ENCODE data around the gene CYP27B1. TPM values are rescaled to one million over a fixed set of nuclear protein-coding genes. Genes with fewer than 3 reads are reported as not detected.

The CYP27B1 gene
- total and polyA plus RNA-seq, 9 of the 15 experiments (the other 6 are each of a cell fraction or from before 2014, with no cell fraction given), result 0.18 to 4.2 (median 1.8) TPM

DNA sequence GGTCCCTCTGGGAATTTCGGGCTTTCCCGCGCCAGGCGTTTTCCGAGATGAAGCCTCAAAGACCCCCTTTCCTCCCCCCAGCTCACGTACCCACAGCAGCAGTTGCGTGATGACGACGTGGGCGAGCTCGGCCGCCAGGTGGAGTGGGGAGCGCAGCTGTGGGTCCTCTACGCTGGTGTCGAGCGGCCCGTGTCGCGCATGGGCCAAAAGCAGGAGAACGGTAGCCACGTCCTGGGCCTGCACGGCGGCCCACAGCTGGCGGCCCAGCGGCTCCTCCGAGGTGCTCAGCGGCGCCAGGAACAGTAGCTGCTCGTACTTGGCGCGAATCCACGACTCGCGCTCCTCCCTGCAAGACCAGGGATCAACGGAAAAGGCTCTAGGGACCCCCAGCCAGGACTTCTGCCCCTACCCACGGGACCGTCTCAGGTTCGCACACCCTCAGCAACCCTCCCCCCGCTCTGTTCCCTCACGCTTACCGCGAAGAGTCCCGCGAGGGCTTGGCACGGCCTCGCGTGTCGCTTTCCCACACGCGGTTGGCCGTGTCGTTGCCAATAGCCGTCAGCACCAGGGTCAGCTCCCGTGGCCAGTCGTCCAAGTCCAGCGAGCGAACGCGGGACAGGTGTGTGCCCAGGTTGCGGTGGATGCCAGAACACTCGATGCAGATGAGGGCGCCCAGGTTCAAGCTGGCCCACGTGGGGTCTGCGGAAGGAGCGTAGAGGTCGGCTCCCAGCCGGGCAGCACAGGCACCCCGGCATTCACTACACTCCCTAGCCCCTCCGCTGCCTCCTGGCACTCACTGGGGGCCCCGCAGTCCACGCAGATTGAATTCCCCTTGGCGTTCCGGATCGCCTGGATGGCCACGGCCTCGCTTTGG is 39.8 kb downstream of the CYP27B1 start:
- BruUV-seq (replicated peaks), result no TSS peak
- Histone ChIP-seq H3K9ac (ENCODE audit: insufficient read depth in 1 of 2, low read depth in 2 of 2, low read length in 2 of 2) (peak overlapping the region in 1 of 2 experiments; percentile 68; a peak in 1 of 4 replicates), H3K9me3 (replicated peaks; ENCODE audit: control insufficient read depth, insufficient read depth, low read depth, low read length) (no peaks in the 10 kb centered on the region; the same call in 1 of the 2 replicates), H3K4me3 (no peak overlapping the region), H3K4me2 (ENCODE audit: insufficient read depth, low read length) (no peak overlapping the region), H3K27me3 (ENCODE audit: control insufficient read depth in 2 of 2, insufficient read depth in 2 of 2, low read length in 2 of 2) (peaks cover 25 to 29% of the 10 kb centered on the region in 2 experiments), H3K4me1 (replicated peaks in 1 of 2; ENCODE audit: control insufficient read depth in 2 of 2, insufficient read depth in 2 of 2, low read length in 2 of 2) (peaks cover 0 to 20% of the 10 kb centered on the region in 2 experiments; a peak in 2 of 5 replicates), H3K79me2 (ENCODE audit: control insufficient read depth, insufficient read depth, low read length) (no peaks in the 10 kb centered on the region), H3K36me3 (ENCODE audit: control insufficient read depth, insufficient read depth, low read length) (no peaks in the 10 kb centered on the region), H2AFZ (ENCODE audit: low read depth, low read length) (no peak overlapping the region), H3K27ac (ENCODE audit: extremely low read depth, low read depth, low read length) (no peak overlapping the region), H4K20me1 (replicated peaks; ENCODE audit: control insufficient read depth, insufficient read depth, low read length) (no peaks in the 10 kb centered on the region; the same call in 1 of the 2 replicates), H3K9me1 (ENCODE audit: control insufficient read depth, insufficient read depth, low read length) (peaks cover 4% of the 10 kb centered on the region)
- no peak for FAIRE-seq
- no peak for ATAC-seq
- in situ Hi-C loops (cut with MboI), result no loop called here
- ChIA-PET CTCF (ENCODE audit: low intra/inter-chr PET ratio) (no interaction called here), POLR2A (interaction anchor here (0.6 kb wide), 1 partner anchor 193 kb away, joined by 4 read pairs; no protein-coding TSS in a partner anchor)
- intact Hi-C loops (cut with micrococcal nuclease), result no loop called here
- WGBS (ENCODE audit: insufficient coverage, low coverage, missing lambda C conversion rate), result 77% methylated on average over 43 of the region's 76 CpGs
- DNase-seq (ENCODE audit: extremely low read depth in 1 of 4, low spot score in 3 of 4), result no peak
- TF ChIP-seq ZNF134 (CRISPR knock-in tag; conservative IDR thresholded peaks at IDR 0.05) (no peak), NELFE (IDR thresholded peaks at IDR 0.05; ENCODE audit: insufficient read depth, insufficient read length) (no peak), HMGN3 (IDR thresholded peaks at IDR 0.05; ENCODE audit: borderline replicate concordance, extremely low read depth, insufficient read length, low read depth, low read length) (no peak), TGIF2 (CRISPR knock-in tag; IDR thresholded peaks at IDR 0.05) (no peak), ZNF282 (CRISPR knock-in tag; IDR thresholded peaks at IDR 0.05) (no peak), PCBP1 (IDR thresholded peaks at IDR 0.05; ENCODE audit: low read depth, low read length, poor library complexity, severe bottlenecking) (peak; percentile 39), CHD4 (IDR thresholded peaks at IDR 0.05; ENCODE audit: insufficient read depth, insufficient replicate concordance, low read depth, low read length, poor library complexity, severe bottlenecking) (no peak)
- TF ChIP-seq, protein P1, sequence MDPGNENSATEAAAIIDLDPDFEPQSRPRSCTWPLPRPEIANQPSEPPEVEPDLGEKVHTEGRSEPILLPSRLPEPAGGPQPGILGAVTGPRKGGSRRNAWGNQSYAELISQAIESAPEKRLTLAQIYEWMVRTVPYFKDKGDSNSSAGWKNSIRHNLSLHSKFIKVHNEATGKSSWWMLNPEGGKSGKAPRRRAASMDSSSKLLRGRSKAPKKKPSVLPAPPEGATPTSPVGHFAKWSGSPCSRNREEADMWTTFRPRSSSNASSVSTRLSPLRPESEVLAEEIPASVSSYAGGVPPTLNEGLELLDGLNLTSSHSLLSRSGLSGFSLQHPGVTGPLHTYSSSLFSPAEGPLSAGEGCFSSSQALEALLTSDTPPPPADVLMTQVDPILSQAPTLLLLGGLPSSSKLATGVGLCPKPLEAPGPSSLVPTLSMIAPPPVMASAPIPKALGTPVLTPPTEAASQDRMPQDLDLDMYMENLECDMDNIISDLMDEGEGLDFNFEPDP (CRISPR knock-in tag; IDR thresholded peaks at IDR 0.05), result no peak
- TF ChIP-seq, protein P2, sequence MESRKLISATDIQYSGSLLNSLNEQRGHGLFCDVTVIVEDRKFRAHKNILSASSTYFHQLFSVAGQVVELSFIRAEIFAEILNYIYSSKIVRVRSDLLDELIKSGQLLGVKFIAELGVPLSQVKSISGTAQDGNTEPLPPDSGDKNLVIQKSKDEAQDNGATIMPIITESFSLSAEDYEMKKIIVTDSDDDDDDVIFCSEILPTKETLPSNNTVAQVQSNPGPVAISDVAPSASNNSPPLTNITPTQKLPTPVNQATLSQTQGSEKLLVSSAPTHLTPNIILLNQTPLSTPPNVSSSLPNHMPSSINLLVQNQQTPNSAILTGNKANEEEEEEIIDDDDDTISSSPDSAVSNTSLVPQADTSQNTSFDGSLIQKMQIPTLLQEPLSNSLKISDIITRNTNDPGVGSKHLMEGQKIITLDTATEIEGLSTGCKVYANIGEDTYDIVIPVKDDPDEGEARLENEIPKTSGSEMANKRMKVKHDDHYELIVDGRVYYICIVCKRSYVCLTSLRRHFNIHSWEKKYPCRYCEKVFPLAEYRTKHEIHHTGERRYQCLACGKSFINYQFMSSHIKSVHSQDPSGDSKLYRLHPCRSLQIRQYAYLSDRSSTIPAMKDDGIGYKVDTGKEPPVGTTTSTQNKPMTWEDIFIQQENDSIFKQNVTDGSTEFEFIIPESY (CRISPR knock-in tag; IDR thresholded peaks at IDR 0.05), result peak; percentile 97
- TF ChIP-seq, protein P3, sequence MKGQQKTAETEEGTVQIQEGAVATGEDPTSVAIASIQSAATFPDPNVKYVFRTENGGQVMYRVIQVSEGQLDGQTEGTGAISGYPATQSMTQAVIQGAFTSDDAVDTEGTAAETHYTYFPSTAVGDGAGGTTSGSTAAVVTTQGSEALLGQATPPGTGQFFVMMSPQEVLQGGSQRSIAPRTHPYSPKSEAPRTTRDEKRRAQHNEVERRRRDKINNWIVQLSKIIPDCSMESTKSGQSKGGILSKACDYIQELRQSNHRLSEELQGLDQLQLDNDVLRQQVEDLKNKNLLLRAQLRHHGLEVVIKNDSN (CRISPR knock-in tag; IDR thresholded peaks at IDR 0.05), result no peak
- TF ChIP-seq, protein P4, sequence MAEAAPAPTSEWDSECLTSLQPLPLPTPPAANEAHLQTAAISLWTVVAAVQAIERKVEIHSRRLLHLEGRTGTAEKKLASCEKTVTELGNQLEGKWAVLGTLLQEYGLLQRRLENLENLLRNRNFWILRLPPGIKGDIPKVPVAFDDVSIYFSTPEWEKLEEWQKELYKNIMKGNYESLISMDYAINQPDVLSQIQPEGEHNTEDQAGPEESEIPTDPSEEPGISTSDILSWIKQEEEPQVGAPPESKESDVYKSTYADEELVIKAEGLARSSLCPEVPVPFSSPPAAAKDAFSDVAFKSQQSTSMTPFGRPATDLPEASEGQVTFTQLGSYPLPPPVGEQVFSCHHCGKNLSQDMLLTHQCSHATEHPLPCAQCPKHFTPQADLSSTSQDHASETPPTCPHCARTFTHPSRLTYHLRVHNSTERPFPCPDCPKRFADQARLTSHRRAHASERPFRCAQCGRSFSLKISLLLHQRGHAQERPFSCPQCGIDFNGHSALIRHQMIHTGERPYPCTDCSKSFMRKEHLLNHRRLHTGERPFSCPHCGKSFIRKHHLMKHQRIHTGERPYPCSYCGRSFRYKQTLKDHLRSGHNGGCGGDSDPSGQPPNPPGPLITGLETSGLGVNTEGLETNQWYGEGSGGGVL (CRISPR knock-in tag; IDR thresholded peaks at IDR 0.05), result no peak
